SK-N-SH (cell line): ENCODE data around the gene HIRA. TPM values are rescaled to one million over a fixed set of nuclear protein-coding genes. Genes with fewer than 3 reads are reported as not detected.

Source experiments
- CTCF ChIA-PET: fragments of 300-600, 350-600 bp; formaldehyde crosslinking; extraction: SDS; loops from one replicate; lab custom pipeline; 2021; lab: Yijun Ruan, JAX
- POLR2A ChIA-PET: fragments of 350-600 bp; sonication (Branson Sonifier 250); formaldehyde crosslinking; extraction: SDS; loops from one replicate; lab custom pipeline; 2020; ENCODE audit warnings: antibody characterized with exemption, inconsistent platforms; lab: Yijun Ruan, JAX
- DNase-seq: peaks from one replicate; pipeline ENCODE4 v3.0.0; 2012
- H2AFZ ChIP-seq: fragments of 200-600 bp; sonication (generic); 2 replicates; pipeline ENCODE4 v1.8.1; 2016; ENCODE audit warnings: antibody characterized with exemption, mild to moderate bottlenecking, low read depth
- H3F3A ChIP-seq: fragments of 200-600 bp; sonication (generic); replicated peaks from 2 replicates; pipeline ENCODE3; 2016; ENCODE audit warnings: antibody characterized with exemption, mild to moderate bottlenecking; ENCODE audit not compliant: insufficient read depth
- H3K27ac ChIP-seq, 2 experiments: fragments of 200-500 bp in 1 of 2; fragments of 200-600 bp in 1 of 2; sonication (Bioruptor generic) in 1 of 2; sonication (generic), shearing (Covaris generic) in 1 of 2; 2 replicates each; pipeline versions ENCODE4 v1.5.1 to v1.6.1; 2014 to 2016; ENCODE audit warnings: low read depth in 2 of 2, inconsistent platforms in 1 of 2, low read length in 1 of 2, mild to moderate bottlenecking in 1 of 2, mixed read lengths in 1 of 2
- H3K27me3 ChIP-seq: fragments of 200-600 bp; sonication (generic), shearing (Covaris generic); 2 replicates; pipeline ENCODE4 v1.6.1; 2016; ENCODE audit warnings: mixed run types; ENCODE audit not compliant: insufficient read depth
- H3K36me3 ChIP-seq, 2 experiments: fragments of 200-500 bp in 1 of 2; fragments of 200-600 bp in 1 of 2; sonication (Bioruptor generic) in 1 of 2; sonication (generic) in 1 of 2; replicated peaks in 1 of 2; 2 replicates each; pipeline versions ENCODE3 to v1.5.1; 2014 to 2016; ENCODE audit warnings: low read length in 1 of 2, mild to moderate bottlenecking in 1 of 2; ENCODE audit not compliant: insufficient read depth in 2 of 2, control insufficient read depth in 1 of 2
- H3K4me1 ChIP-seq, 2 experiments: fragments of 200-500 bp in 1 of 2; fragments of 200-600 bp in 1 of 2; sonication (Bioruptor generic) in 1 of 2; sonication (generic), shearing (Covaris generic) in 1 of 2; 2 replicates each; pipeline versions ENCODE4 v1.5.1 to v1.6.1; 2014 to 2016; ENCODE audit warnings: low read depth in 1 of 2, low read length in 1 of 2, mixed run types in 1 of 2; ENCODE audit not compliant: insufficient read depth in 2 of 2, control insufficient read depth in 1 of 2
- H3K4me2 ChIP-seq: fragments of 200-600 bp; sonication (generic), shearing (Covaris generic); 2 replicates; pipeline ENCODE4 v1.6.1; 2017; ENCODE audit warnings: mixed run types
- H3K4me3 ChIP-seq, 2 experiments: fragments of 200-500 bp in 1 of 2; fragments of 200-600 bp in 1 of 2; sonication (Bioruptor generic) in 1 of 2; sonication (generic), shearing (Covaris generic) in 1 of 2; 2 replicates each; pipeline versions ENCODE4 v1.5.1 to v1.8.1; 2014 to 2016; ENCODE audit warnings: low read depth in 2 of 2, inconsistent platforms in 1 of 2, low read length in 1 of 2, mild to moderate bottlenecking in 1 of 2, mixed read lengths in 1 of 2, moderate library complexity in 1 of 2
- H3K79me2 ChIP-seq: fragments of 200-600 bp; sonication (generic); 2 replicates; pipeline ENCODE4 v1.8.1; 2017; ENCODE audit warnings: mild to moderate bottlenecking; ENCODE audit not compliant: insufficient read depth
- H3K9ac ChIP-seq: fragments of 200-600 bp; sonication (generic); 2 replicates; pipeline ENCODE4 v1.6.1; 2017; ENCODE audit warnings: mixed run types
- H3K9me2 ChIP-seq: fragments of 200-600 bp; sonication (generic); 2 replicates; pipeline ENCODE4 v1.6.1; 2017; ENCODE audit warnings: mixed run types
- H3K9me3 ChIP-seq: fragments of 200-600 bp; sonication (generic); 2 replicates; pipeline ENCODE4 v1.6.1; 2017; ENCODE audit warnings: mixed run types, mild to moderate bottlenecking, moderate library complexity
- H4K20me1 ChIP-seq: fragments of 200-600 bp; sonication (generic); 2 replicates; pipeline ENCODE4 v1.6.1; 2017; ENCODE audit warnings: mild to moderate bottlenecking, mixed run types; ENCODE audit not compliant: insufficient read depth
- ELF1 ChIP-seq: IDR thresholded peaks from 2 replicates; pipeline ENCODE4 v1.4.0; 2012
- GABPA ChIP-seq: IDR thresholded peaks from 2 replicates; pipeline ENCODE4 v1.4.0; 2012; ENCODE audit warnings: low read depth, mild to moderate bottlenecking
- JUND ChIP-seq: IDR thresholded peaks from 2 replicates; pipeline ENCODE4 v1.4.0; 2012
- MAX ChIP-seq: IDR thresholded peaks from 2 replicates; pipeline ENCODE4 v1.4.0; 2012; ENCODE audit warnings: low read depth
- MEF2A ChIP-seq: IDR thresholded peaks from 2 replicates; pipeline ENCODE4 v1.4.0; 2012; ENCODE audit warnings: low read depth, borderline replicate concordance
- MXI1 ChIP-seq: IDR thresholded peaks from 2 replicates; pipeline ENCODE4 v1.6.1; 2012; ENCODE audit warnings: mild to moderate bottlenecking, low read depth, low read length, improper control_type of control experiment
- NRF1 ChIP-seq: IDR thresholded peaks from 2 replicates; pipeline ENCODE4 v1.6.1; 2012; ENCODE audit warnings: low read depth, mild to moderate bottlenecking, low read length
- POLR2AphosphoS5 ChIP-seq: IDR thresholded peaks from 2 replicates; pipeline ENCODE4 v1.6.1; 2012; ENCODE audit warnings: low read depth, low read length
- SIN3A ChIP-seq: IDR thresholded peaks from 2 replicates; pipeline ENCODE4 v1.6.1; 2012; ENCODE audit warnings: low read depth, mild to moderate bottlenecking, low read length, moderate library complexity, borderline replicate concordance
- SMC3 ChIP-seq: IDR thresholded peaks from 2 replicates; pipeline ENCODE4 v1.6.1; 2012; ENCODE audit warnings: low read depth, low read length, improper control_type of control experiment
- TAF1 ChIP-seq: IDR thresholded peaks from 2 replicates; pipeline ENCODE4 v1.6.1; 2012; ENCODE audit warnings: low read depth, mild to moderate bottlenecking, low read length, moderate library complexity, borderline replicate concordance
- TCF12 ChIP-seq: IDR thresholded peaks from 2 replicates; pipeline ENCODE4 v1.4.0; 2012
- TEAD4 ChIP-seq: IDR thresholded peaks from 2 replicates; pipeline ENCODE4 v1.4.0; 2012; ENCODE audit warnings: mild to moderate bottlenecking, borderline replicate concordance; ENCODE audit not compliant: insufficient read depth
- YY1 ChIP-seq: IDR thresholded peaks from 2 replicates; pipeline ENCODE4 v1.4.0; 2012; ENCODE audit warnings: low read depth, mild to moderate bottlenecking
- WGBS: methylation state at CpG from one replicate; pipeline ENCODE4 v1.1.6; 2017; ENCODE audit warnings: low lambda C conversion rate; 5-methylcytosine and 5-hydroxymethylcytosine counted together
- polyA plus RNA-seq, 3 experiments: library from polyadenylated mRNA; depleted of rRNA; stranded (reverse); fragments of >200 nt; gene quantifications; 2 replicates each; pipeline ENCODE4 v1.2.3, GENCODE V29; 2012
- TF ChIP-seq, protein P1 (sequence below): fragments of 150-350 bp; IDR thresholded peaks from 2 replicates; pipeline ENCODE4 v1.6.1; 2016; ENCODE audit warnings: mild to moderate bottlenecking, low read depth, low read length
- TF ChIP-seq, protein P2 (sequence below): IDR thresholded peaks from 2 replicates; pipeline ENCODE4 v1.4.0; 2012; ENCODE audit warnings: low read depth, borderline replicate concordance
- TF ChIP-seq, protein P3 (sequence below): fragments of 150-350 bp; IDR thresholded peaks from 2 replicates; pipeline ENCODE4 v1.6.1; 2017; ENCODE audit warnings: antibody characterized with exemption, low read length, low read depth, borderline replicate concordance
- TF ChIP-seq, protein P4 (sequence below): fragments of 200-600 bp; sonication (generic); IDR thresholded peaks from 2 replicates; pipeline ENCODE4 v1.6.1; 2017; ENCODE audit warnings: antibody characterized with exemption, mild to moderate bottlenecking, moderate library complexity

Gene HIRA
- polyA plus RNA-seq, 1 of the 3 experiments (the other 2 are of a cell fraction), result 21.0 TPM

- WGBS, result 93% methylated on average over 1 of the region's 1 CpG
- POLR2A ChIA-PET, result no interaction called here
- Histone ChIP-seq H3F3A (no peaks in the 10 kb centered on the region), H3K4me3 (no peak overlapping the region), H3K9me2 (no peaks in the 10 kb centered on the region), H3K27me3 (no peaks in the 10 kb centered on the region), H3K4me2 (no peak overlapping the region), H3K79me2 (no peaks in the 10 kb centered on the region), H3K9ac (no peak overlapping the region), H3K9me3 (no peaks in the 10 kb centered on the region), H4K20me1 (0 out of 2 replicates have a peak, but pooled peaks cover 1% of the 10 kb centered on the region), H3K36me3 (peaks cover 76 to 82% of the 10 kb centered on the region in 2 experiments), H3K27ac (no peak overlapping the region; a peak in 1 of 4 replicates), H3K4me1 (peaks cover 0 to 3% of the 10 kb centered on the region in 2 experiments; a peak in 1 of 4 replicates), H2AFZ (no peak overlapping the region)
- no peak for DNase-seq
- CTCF ChIA-PET, result interaction anchor here (1.0 to 2.8 kb wide), 3 partner anchors 10 to 167 kb away, joined by 3 to 13 read pairs (median 5); no protein-coding TSS in a partner anchor
- TF ChIP-seq TEAD4 (no peak), MEF2A (no peak), SIN3A (no peak), NRF1 (no peak)
- TF ChIP-seq, protein P1, sequence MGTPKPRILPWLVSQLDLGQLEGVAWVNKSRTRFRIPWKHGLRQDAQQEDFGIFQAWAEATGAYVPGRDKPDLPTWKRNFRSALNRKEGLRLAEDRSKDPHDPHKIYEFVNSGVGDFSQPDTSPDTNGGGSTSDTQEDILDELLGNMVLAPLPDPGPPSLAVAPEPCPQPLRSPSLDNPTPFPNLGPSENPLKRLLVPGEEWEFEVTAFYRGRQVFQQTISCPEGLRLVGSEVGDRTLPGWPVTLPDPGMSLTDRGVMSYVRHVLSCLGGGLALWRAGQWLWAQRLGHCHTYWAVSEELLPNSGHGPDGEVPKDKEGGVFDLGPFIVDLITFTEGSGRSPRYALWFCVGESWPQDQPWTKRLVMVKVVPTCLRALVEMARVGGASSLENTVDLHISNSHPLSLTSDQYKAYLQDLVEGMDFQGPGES, result no peak
These were observed 33.0 kb upstream of the HIRA start for GRCh38 chr22:19464546-19464945.

DNA sequence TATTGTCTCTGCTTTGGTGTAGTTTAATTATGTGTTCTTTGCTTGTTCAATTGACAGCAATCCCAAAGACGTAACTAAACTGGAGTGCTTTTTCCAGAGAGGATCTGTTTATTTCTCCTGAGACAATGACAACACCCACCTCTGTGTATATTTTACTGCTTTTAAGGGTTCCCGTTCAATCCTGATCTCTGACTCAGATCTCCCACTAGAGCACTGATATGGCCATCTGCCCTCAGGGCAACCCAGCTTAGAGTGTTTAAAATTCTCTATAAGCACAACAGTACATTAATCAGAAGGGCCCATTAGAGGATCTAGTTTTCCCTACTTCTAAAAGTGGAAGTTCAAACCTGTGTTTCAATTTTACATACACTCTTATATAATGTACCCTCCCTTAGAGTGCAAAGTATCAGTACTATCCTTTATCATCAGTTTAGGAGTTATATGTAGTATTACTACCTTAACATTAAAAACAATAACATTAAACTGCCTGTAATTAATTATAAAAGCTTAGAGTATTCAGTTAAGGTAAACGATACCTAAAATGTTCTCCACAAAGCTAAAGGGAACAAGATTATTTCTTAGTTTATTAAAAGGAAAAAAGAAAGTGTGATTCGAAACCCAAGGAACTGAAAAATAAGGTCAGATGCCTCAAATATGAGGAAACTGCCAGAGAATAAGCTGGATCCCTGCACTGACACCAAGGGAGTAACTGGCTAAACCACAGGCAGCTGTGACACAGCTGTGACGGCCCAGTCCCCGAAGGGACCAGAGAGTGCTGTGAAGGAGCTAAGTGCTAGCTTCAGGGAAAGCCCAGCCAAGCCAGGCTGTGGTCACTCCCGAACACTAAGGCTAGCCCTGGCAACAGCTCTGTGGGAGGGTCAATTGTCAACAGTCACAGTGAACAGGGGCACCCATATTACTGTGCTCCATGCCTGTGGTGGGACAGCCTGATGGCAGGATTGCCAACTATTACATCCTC lies 32.2 kb upstream of the HIRA start:
- Histone ChIP-seq H3K9me2 (no peaks in the 10 kb centered on the region), H3K79me2 (no peaks in the 10 kb centered on the region), H4K20me1 (no peaks in the 10 kb centered on the region), H3K4me2 (no peak overlapping the region), H3K4me3 (no peak overlapping the region), H3F3A (no peaks in the 10 kb centered on the region), H3K36me3 (peaks cover 76 to 78% of the 10 kb centered on the region in 2 experiments), H3K9ac (no peak overlapping the region)
- WGBS, result 74% methylated on average over 6 of the region's 7 CpGs
- POLR2A ChIA-PET, result no interaction called here
- TF ChIP-seq JUND (no peak), TAF1 (no peak), MAX (no peak), YY1 (no peak), NRF1 (no peak), GABPA (no peak), TEAD4 (no peak), ELF1 (no peak), TCF12 (no peak), MXI1 (no peak), SMC3 (no peak), POLR2AphosphoS5 (no peak)
- TF ChIP-seq, protein P2, sequence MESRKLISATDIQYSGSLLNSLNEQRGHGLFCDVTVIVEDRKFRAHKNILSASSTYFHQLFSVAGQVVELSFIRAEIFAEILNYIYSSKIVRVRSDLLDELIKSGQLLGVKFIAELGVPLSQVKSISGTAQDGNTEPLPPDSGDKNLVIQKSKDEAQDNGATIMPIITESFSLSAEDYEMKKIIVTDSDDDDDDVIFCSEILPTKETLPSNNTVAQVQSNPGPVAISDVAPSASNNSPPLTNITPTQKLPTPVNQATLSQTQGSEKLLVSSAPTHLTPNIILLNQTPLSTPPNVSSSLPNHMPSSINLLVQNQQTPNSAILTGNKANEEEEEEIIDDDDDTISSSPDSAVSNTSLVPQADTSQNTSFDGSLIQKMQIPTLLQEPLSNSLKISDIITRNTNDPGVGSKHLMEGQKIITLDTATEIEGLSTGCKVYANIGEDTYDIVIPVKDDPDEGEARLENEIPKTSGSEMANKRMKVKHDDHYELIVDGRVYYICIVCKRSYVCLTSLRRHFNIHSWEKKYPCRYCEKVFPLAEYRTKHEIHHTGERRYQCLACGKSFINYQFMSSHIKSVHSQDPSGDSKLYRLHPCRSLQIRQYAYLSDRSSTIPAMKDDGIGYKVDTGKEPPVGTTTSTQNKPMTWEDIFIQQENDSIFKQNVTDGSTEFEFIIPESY, result no peak
- TF ChIP-seq, protein P1, result no peak
- TF ChIP-seq, protein P3, sequence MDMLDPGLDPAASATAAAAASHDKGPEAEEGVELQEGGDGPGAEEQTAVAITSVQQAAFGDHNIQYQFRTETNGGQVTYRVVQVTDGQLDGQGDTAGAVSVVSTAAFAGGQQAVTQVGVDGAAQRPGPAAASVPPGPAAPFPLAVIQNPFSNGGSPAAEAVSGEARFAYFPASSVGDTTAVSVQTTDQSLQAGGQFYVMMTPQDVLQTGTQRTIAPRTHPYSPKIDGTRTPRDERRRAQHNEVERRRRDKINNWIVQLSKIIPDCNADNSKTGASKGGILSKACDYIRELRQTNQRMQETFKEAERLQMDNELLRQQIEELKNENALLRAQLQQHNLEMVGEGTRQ, result no peak
- TF ChIP-seq, protein P4, sequence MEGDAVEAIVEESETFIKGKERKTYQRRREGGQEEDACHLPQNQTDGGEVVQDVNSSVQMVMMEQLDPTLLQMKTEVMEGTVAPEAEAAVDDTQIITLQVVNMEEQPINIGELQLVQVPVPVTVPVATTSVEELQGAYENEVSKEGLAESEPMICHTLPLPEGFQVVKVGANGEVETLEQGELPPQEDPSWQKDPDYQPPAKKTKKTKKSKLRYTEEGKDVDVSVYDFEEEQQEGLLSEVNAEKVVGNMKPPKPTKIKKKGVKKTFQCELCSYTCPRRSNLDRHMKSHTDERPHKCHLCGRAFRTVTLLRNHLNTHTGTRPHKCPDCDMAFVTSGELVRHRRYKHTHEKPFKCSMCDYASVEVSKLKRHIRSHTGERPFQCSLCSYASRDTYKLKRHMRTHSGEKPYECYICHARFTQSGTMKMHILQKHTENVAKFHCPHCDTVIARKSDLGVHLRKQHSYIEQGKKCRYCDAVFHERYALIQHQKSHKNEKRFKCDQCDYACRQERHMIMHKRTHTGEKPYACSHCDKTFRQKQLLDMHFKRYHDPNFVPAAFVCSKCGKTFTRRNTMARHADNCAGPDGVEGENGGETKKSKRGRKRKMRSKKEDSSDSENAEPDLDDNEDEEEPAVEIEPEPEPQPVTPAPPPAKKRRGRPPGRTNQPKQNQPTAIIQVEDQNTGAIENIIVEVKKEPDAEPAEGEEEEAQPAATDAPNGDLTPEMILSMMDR, result no peak
- TF ChIP-seq, all 33 proteins: peak for 0
- H3K27me3 ChIP-seq, result no peaks in the 10 kb centered on the region
- H3K9me3 ChIP-seq, result no peaks in the 10 kb centered on the region
- no peak overlapping the region; a peak in 1 of 4 replicates for H3K27ac ChIP-seq
- H2AFZ ChIP-seq, result no peak overlapping the region
- CTCF ChIA-PET, result interaction anchor here (0.6 to 2.8 kb wide), 6 partner anchors 8 to 168 kb away, joined by 3 to 13 read pairs (median 4); no protein-coding TSS in a partner anchor
- peaks cover 0 to 3% of the 10 kb centered on the region in 2 experiments; a peak in 1 of 4 replicates for H3K4me1 ChIP-seq
- DNase-seq, result no peak
